Neural cell (in vitro differentiated cells): ENCODE data around the gene ARHGAP18. TPM values are rescaled to one million over a fixed set of nuclear protein-coding genes. Genes with fewer than 3 reads are reported as not detected.
"Not testable (repeated sequence)": the region's sequence is repeated elsewhere in the genome, so short reads cannot be mapped to it uniquely, and the experiment has no call there.

Experiments used
- H2AFZ ChIP-seq: fragments of 200-600, 300-800 bp; sonication (generic), shearing (Covaris generic); 2 replicates; pipeline ENCODE4 v1.6.0; 2014; ENCODE audit warnings: low read depth, mild to moderate bottlenecking, antibody characterized with exemption, low read length, moderate library complexity
- H3F3A ChIP-seq: fragments of 200-600 bp; shearing (Covaris generic); 2 replicates; pipeline ENCODE4 v1.6.1; 2016; ENCODE audit warnings: mild to moderate bottlenecking, moderate library complexity, mixed read lengths, antibody characterized with exemption, low read length; ENCODE audit not compliant: insufficient read depth, poor library complexity, severe bottlenecking
- H3K27ac ChIP-seq: fragments of 200-600, 300-800 bp; sonication (generic), shearing (Covaris generic); 2 replicates; pipeline ENCODE4 v1.5.1; 2014; ENCODE audit warnings: mild to moderate bottlenecking, low read length, moderate library complexity
- H3K27me3 ChIP-seq: fragments of 300-800, 200-600 bp; sonication (generic), shearing (Covaris generic); 2 replicates; pipeline ENCODE4 v1.6.0; 2014; ENCODE audit warnings: mild to moderate bottlenecking, low read depth, low read length, moderate library complexity; ENCODE audit not compliant: insufficient read depth
- H3K36me3 ChIP-seq: fragments of 300-800, 200-600 bp; sonication (generic), shearing (Covaris generic); 2 replicates; pipeline ENCODE4 v1.5.1; 2014; ENCODE audit warnings: mild to moderate bottlenecking, antibody characterized with exemption, low read length, moderate library complexity; ENCODE audit not compliant: insufficient read depth
- H3K4me2 ChIP-seq: fragments of 300-800, 200-600 bp; sonication (generic), shearing (Covaris generic); 2 replicates; pipeline ENCODE4 v1.6.0; 2014; ENCODE audit warnings: mild to moderate bottlenecking, low read length
- H3K4me3 ChIP-seq: fragments of 300-800, 200-600 bp; sonication (generic), shearing (Covaris generic); 2 replicates; pipeline ENCODE4 v1.5.1; 2014; ENCODE audit warnings: mild to moderate bottlenecking, low read length, moderate library complexity
- H3K79me2 ChIP-seq: fragments of 200-600 bp; shearing (Covaris generic); replicated peaks from 2 replicates; pipeline ENCODE4 v1.6.0; 2014; ENCODE audit warnings: mild to moderate bottlenecking, low read length, moderate library complexity; ENCODE audit not compliant: insufficient read depth
- H3K9ac ChIP-seq: fragments of 300-800, 200-600 bp; sonication (generic), shearing (Covaris generic); 2 replicates; pipeline ENCODE4 v1.6.1; 2016; ENCODE audit warnings: mild to moderate bottlenecking, low read length, mixed read lengths
- H3K9me2 ChIP-seq: fragments of 200-600 bp; shearing (Covaris generic); 2 replicates; pipeline ENCODE4 v1.6.1; 2016; ENCODE audit warnings: mild to moderate bottlenecking, low read length, mixed read lengths; ENCODE audit not compliant: insufficient read depth
- H3K9me3 ChIP-seq: fragments of 200-600, 300-800 bp; sonication (generic), shearing (Covaris generic); 2 replicates; pipeline ENCODE4 v1.6.1; 2016; ENCODE audit warnings: mild to moderate bottlenecking, mixed run types, low read length, moderate library complexity, mixed read lengths
- H4K20me1 ChIP-seq: fragments of 200-600 bp; shearing (Covaris generic); 2 replicates; pipeline ENCODE4 v1.6.1; 2016; ENCODE audit warnings: mild to moderate bottlenecking, mixed run types; ENCODE audit not compliant: insufficient read depth
- CTCF ChIP-seq: fragments of 450-650 bp; IDR thresholded peaks from 2 replicates; pipeline ENCODE4 v1.5.1; 2014; ENCODE audit warnings: antibody characterized with exemption, mild to moderate bottlenecking, moderate library complexity; ENCODE audit not compliant: poor library complexity, severe bottlenecking
- EP300 ChIP-seq: fragments of 450-650 bp; conservative IDR thresholded peaks from 2 replicates; pipeline ENCODE4 v1.6.1; 2014; ENCODE audit warnings: antibody characterized with exemption, mild to moderate bottlenecking, moderate library complexity; ENCODE audit not compliant: poor library complexity, severe bottlenecking
- EZH2 ChIP-seq: fragments of 200-600, 300-800 bp; shearing (Covaris generic), sonication (generic); IDR thresholded peaks from 2 replicates; pipeline ENCODE4 v1.6.1; 2014; ENCODE audit warnings: antibody characterized with exemption, low read length, borderline replicate concordance, mild to moderate bottlenecking; ENCODE audit not compliant: insufficient read depth, poor library complexity, severe bottlenecking
- MXI1 ChIP-seq: fragments of 450-650 bp; conservative IDR thresholded peaks from 2 replicates; pipeline ENCODE4 v1.6.1; 2014; ENCODE audit warnings: antibody characterized with exemption, mild to moderate bottlenecking; ENCODE audit not compliant: poor library complexity, severe bottlenecking
- POLR2AphosphoS5 ChIP-seq: IDR thresholded peaks from 2 replicates; pipeline ENCODE4 v1.6.1; 2012
- RAD21 ChIP-seq: fragments of 450-650 bp; conservative IDR thresholded peaks from 2 replicates; pipeline ENCODE4 v1.6.1; 2014; ENCODE audit warnings: antibody characterized with exemption, mild to moderate bottlenecking, moderate library complexity
- REST ChIP-seq: IDR thresholded peaks from 2 replicates; pipeline ENCODE4 v1.6.1; 2012; ENCODE audit warnings: borderline replicate concordance
- SMC3 ChIP-seq: fragments of 450-650 bp; conservative IDR thresholded peaks from 2 replicates; pipeline ENCODE4 v1.6.1; 2014; ENCODE audit warnings: antibody characterized with exemption, mild to moderate bottlenecking, moderate library complexity; ENCODE audit not compliant: poor library complexity
- TAF1 ChIP-seq: IDR thresholded peaks from 2 replicates; pipeline ENCODE4 v1.6.1; 2012; ENCODE audit warnings: low read depth
- polyA plus RNA-seq: library from polyadenylated mRNA; depleted of rRNA; stranded (reverse); fragments of >200 nt; gene quantifications from 2 replicates; pipeline ENCODE4 v1.2.3, GENCODE V29; 2014

ARHGAP18 gene
- polyA plus RNA-seq, 1 donor from 2014 or later = 4.7 TPM

- H3K9me2 ChIP-seq = no peaks in the 10 kb centered on the region
- H3K79me2 ChIP-seq = no peaks in the 10 kb centered on the region
- H2AFZ ChIP-seq = no peak overlapping the region
- H3K4me2 ChIP-seq = no peak overlapping the region
- no peak overlapping the region for H3K27ac ChIP-seq
- no peaks in the 10 kb centered on the region for H3F3A ChIP-seq
- no peaks in the 10 kb centered on the region for H3K36me3 ChIP-seq
- no peak overlapping the region for H3K9ac ChIP-seq
- no peaks in the 10 kb centered on the region for H4K20me1 ChIP-seq
- TF ChIP-seq POLR2AphosphoS5 (no peak), REST (no peak), MXI1 (no peak), TAF1 (no peak), EP300 (no peak), CTCF (peak; percentile 76), RAD21 (peak; percentile 82), EZH2 (no peak), SMC3 (peak; percentile 74)
- no peaks in the 10 kb centered on the region for H3K27me3 ChIP-seq
- no peaks in the 10 kb centered on the region for H3K9me3 ChIP-seq
- H3K4me3 ChIP-seq = no peak overlapping the region
These were observed 134.4 kb downstream of the ARHGAP18 start for GRCh38 chr6:129575378-129576118.

- not testable (repeated sequence) for H3K27ac ChIP-seq, H3K9ac ChIP-seq, H3K4me2 ChIP-seq, H3K79me2 ChIP-seq, H4K20me1 ChIP-seq, H2AFZ ChIP-seq, H3K36me3 ChIP-seq, H3K27me3 ChIP-seq, H3K9me2 ChIP-seq, H3K9me3 ChIP-seq, H3F3A ChIP-seq, H3K4me3 ChIP-seq
These were observed 135.4 kb downstream of the ARHGAP18 start for GRCh38 chr6:129574605-129575004.

- H3K27me3 ChIP-seq, H3K9me3 ChIP-seq: not testable (repeated sequence)
These were observed 139.0 kb downstream of the ARHGAP18 start for GRCh38 chr6:129570929-129571328.

More at GRCh38 chr6:129570929-129571328, 139.0 kb downstream of the ARHGAP18 start:
- not testable (repeated sequence) for H3K9ac ChIP-seq, H2AFZ ChIP-seq, H3K27ac ChIP-seq, H3K36me3 ChIP-seq, H4K20me1 ChIP-seq, H3K79me2 ChIP-seq, H3K4me3 ChIP-seq, H3K9me2 ChIP-seq, H3F3A ChIP-seq, H3K4me2 ChIP-seq
